HG03066 (cell line): ENCODE measurements around the gene FUT3.
"Not testable (repeated sequence)": the region's sequence is repeated elsewhere in the genome, so short reads cannot be mapped to it uniquely, and the experiment has no call there.

Experiments used
- ATAC-seq: cut with Tn5 transposase; IDR thresholded peaks from one replicate; pipeline ENCODE4 v1.9.1; 2021; ENCODE audit warnings: low read depth; ENCODE audit not compliant: unreplicated experiment

FUT3 gene

DNA sequence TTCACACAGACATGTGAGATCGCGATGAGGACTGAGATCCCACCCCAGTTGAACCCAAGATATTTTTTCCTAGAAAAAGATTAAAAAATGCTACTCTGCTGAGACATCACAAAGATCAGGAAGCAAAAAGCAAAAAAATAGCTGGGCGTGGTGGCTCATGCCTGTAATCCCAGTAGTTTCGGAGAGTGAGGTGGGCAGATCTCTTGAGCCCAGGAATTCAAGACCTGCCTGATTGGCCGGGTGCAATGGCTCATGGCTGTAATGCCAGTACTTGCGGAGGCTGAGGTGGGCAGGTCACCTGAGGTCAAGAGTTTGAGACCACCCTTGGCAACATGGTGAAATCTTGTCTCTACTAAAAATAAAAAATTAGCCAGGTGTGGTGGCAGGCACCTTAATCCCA, 1.1 kb downstream of the FUT3 start:
- no peak for ATAC-seq

DNA sequence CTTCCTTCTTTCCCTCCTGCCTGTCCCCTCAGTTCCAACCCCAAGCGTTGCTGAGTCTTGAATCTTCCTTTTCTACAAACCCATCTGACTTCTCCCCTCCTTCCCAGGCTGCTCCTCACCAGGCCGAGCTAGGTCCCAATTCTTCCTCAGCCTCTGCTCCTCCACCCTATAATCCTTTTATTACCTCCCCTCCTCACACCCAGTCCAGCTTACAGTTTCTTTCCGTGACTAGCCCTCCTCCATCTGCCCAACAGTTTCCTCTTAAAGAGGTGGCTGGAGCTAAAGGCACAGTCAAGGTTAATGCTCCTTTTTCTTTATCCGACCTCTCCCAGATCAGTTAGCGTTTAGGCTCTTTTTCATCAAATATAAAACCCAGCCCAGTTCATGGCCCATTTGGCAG, 2.6 kb downstream of the FUT3 start:
- not testable (repeated sequence) for ATAC-seq

DNA sequence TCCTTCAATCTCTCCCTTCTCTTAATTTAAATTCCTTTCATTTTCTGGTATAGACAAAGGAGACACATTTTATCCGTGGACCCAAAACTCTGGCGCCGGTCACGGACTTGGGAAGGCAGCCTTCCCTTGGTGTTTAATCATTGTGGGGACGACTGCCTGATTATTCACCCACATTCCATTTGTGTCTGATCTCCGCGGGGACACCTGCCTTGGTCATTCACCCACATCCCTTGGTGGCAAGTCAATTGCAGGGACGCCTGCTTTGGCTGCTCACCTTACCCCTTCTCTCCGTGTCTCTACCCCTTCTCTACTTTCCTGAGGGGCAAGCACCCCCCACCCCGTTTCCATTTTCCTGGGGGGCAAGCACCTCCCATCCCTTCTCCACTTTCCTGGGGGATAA, 3.4 kb downstream of the FUT3 start:
- not testable (repeated sequence) for ATAC-seq

DNA sequence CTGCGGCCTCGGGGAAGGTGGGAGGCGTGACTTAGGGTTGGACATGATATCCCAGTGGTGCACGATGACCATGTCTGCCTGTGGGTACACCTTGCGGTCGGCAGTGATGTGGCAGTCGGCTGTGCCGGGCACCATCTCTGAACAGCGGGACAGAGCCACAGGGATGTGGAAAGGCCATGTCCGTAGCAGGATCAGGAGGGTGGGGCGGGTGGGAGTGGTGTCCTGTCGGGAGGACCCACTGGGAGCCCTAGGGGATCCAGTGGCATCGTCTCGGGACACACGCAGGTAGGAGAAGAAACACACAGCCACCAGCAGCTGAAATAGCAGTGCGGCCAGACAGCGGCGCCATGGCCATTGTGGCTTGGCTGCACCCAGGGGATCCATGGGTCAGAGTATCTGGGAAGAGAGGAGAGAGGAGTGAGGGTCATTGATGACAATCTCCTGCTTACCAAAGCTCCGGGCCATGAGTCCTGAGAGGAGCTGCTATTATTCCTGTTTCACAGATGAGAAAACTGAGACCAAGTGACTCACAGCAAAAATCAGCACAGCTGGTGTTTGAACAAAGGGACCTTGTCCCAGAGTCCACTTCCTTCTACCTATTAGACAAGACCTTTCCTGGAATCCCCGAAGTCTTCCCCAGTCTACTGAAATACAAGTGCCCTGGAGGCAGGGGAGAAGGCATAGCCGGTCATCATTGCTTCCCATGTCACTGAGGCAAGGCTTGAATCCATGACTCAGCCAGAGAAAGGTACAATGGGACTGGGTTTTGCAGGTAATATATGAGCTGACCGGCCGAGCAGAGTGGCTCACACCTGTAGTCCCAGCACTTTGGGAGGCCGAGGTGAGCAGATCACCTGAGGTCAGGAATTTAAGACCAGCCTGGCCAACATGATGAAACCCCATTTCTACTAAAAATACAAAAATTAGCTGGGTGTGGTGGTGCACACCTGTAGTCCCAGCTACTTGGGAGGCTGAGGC, 6.5 kb downstream of the FUT3 start:
- no peak for ATAC-seq

DNA sequence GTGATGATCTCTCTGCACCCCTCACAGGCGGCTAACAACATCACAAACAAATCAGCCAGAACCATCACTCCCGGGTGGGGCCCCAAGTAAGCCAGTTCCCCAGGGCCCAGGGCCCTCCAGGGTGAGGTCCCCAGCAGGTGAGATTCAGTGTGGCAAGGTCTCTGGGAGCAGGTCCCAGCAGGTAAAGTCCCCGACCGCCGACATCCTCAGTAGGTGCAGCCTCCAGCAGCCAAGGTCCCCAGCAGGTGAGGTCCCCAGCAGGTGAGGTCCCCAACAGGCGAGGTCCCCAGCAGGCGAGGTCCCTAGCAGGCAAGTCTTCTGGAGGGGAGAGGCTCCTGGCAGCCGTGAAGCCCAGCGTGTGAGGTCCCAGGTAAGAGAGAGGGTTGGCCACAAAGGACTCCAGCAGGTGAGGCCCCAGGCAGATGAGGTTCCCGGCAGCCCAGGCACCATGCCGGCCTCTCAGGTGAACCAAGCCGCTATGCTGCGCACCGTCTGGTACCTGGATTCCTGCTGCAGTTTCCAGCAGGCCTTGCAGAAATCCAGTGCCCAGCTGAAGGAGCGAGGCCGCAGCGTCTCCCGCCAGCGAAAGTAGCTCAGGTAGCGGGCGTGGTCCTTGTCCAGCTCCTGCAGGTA, 7.8 kb downstream of the FUT3 start:
- no peak for ATAC-seq

DNA sequence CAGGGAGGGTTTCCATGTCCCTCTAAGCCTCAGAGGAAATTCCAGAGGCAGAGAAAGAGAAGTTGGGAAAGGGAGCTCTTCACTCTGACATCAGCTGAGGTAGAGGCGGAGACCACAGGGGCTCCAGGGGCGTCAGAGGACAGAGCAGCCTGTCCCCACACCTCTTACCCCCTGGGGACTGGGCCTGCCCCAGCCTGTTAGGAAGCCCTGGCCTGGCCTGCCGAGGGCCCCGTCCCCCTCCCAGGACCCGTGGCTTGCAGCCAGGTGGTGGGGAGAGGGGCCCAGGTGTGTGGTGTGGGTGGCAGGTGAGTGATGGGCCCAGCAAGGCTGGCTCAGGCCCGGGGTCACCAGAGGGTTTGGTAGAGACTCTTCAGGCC, 9.5 kb downstream of the FUT3 start:
- ATAC-seq: not testable (repeated sequence)

DNA sequence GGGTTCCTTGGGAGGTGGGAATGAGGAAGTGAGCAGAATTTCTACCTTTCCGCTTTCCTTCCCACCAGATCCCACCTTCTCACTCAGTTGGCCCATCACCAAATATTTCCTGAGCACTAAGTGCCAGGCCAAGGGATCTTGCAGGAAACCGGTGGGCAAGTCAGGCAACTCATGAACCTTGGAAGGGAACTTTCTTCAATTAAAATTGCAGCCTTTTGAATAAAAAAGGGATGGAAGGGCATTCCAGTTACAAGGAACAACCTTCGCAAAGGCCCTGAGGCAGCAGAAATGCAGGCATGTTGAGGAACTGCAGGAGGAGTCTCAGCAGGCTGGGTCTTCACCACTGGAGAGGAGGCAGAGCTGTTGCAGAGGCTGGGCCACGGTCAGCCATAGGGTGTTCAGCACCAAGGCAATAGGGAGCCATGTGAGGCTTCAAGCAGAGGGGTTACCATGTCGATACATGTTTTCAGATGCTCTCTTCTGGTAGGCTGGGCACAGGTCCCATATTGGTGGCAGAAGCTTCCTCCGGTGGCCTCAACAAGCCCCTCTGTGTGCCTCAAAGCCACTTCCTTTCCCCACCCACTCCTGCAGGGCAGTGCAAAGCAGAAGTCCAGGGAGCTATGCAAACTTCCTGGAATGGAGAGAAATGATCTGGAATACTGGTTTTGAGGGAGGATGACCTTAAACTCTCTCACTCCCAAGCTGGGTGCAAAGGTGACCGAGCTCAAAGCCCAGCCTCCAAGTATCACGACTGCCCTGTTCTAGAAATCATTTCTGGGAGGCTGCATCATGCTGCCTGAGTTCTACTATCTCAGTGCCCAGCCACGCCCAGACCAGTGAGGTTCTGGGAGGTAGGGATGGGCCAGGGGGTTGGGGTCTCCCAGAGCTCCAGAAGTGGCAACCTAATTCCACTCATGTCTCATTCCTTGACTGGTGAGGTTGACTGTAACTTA, 11.9 kb downstream of the FUT3 start, which contains the start of gene FUT6:
FUT6 (minus strand) TSS at position 638 of the 953 bp plus-strand sequence. CDS start 7,135 bp downstream, outside the sequence.
- no peak for ATAC-seq

DNA sequence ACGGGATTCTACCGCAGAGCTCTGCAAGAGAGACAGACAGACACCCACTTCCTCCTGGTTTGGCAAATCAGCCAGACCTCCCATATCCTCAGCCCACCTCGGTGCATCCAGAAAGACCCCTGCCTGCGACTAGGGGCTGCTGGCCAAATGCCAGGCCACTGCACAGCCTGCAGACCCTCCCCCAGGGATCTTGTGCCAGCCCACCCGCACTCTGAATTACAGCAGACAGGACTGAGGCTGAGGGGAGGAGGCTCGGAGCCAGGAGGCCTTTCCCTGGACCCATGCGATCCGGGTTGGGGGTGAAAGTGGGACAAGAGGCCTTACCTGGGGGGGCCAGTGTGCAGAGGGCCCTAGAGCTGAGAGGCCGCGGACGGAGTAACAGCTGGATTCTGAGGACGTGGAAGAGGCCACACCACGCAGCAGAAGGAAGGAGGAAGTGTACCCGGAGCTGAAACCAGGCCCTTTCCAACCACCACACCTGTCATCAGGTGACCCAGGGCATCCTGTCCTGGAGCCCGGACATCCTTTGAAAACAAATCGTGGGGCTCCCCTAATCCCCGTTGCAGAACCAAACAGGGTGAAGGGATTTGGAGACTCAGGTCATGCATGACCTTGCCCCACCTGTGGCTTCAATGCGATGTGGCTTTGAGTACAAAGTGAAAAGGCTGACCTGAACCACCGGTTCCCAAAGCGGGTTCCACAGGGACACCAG, 12.7 kb downstream of the FUT3 start:
- ATAC-seq: no peak

DNA sequence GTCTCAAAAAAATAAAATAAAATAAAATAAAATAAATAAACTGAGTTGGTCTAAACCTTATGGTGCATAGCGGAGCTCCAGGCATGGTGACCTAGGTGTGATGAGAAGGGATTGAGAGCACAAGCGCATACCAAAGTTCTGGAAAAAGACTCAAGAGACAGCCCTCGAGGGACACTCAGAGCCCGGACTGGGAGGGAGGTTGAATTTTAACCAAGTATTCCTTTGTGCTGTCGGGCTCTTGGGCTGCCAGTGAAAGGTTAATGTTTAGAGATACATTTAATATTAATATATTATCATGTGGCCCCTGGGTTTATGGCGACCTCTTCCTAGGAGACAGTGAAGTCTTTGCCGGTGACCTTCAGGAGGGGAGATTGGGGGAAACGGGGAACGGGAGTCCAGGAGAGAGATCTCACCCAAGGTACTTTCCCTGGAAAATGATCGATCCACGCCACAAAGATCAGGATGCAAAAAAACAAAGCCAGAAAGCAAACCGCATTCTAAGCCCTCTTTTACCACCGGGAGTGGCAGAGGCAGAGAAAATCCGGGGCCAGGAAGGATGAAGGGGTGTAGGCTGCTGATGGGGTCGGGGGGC, 13.4 kb downstream of the FUT3 start:
- no peak for ATAC-seq

DNA sequence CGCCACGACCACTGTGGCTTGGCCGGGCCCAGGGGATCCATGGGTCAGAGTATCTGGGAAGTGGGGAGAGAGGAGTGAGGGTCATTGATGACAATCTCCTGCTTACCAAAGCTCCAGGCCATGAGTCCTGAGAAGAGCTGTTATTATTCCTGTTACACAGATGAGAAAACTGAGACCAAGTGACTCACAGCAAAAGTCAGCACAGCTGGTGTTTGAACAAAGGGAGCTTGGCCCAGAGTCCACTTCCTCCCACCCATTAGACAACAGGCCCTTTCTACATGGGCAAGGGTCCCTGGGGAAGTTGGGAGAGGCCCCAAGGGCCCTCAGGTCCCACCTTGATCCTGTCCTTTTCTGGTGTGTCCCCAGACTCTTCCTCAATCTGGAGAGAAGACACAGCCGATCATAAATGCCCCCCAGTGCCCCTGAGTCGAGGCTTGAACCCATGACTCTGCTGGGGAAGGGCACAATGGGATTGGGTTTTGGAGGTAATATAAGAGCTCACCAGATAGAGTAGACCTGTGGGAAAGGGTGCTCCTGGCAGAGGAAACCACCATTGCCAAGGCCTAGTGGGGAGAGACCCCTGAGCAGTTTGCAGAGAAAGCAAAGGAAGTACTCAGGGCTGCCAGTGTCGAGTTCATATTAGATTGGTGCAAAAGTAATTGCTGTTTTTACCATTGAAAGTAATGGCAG, 18.6 kb downstream of the FUT3 start:
- ATAC-seq: no peak

DNA sequence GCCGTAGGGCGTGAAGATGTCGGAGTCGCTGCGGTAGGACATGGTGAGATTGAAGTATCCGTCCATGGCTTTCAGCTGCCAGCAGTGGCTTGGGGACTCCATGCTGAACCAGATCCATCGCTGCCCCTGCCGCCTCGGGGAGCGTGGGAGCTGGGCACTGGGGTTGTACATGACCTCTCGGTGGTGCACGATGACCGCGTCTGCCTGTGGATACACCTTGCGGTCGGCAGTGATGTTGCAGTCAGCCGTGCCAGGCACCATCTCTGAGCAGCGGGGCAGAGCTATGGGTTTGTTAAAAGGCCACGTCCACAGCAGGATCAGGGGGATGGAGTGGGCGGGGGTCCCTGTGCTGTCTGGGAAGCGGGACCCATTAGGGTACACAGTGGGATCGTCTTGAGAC, 19.2 kb downstream of the FUT3 start:
- ATAC-seq: no peak

DNA sequence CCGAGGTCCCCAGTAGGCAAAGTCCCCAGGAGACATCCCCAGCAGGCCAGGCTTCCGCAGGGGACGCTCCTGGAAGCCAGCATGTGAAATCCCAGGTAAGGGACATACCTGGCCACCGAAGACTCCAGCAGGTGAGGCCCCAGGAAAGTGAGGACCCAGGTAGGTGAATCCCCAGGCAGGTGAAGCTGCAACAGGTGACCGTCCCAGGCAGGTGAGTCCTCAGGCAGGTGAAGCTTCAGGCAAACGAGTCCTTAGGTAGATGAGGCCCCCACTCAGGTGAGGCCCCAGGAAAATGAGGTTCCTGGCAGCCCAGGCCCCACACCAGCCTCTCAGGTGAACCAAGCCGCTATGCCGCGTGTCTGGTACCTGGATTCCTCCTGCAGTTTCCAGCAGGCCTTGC, 20.1 kb downstream of the FUT3 start:
- ATAC-seq: no peak

DNA sequence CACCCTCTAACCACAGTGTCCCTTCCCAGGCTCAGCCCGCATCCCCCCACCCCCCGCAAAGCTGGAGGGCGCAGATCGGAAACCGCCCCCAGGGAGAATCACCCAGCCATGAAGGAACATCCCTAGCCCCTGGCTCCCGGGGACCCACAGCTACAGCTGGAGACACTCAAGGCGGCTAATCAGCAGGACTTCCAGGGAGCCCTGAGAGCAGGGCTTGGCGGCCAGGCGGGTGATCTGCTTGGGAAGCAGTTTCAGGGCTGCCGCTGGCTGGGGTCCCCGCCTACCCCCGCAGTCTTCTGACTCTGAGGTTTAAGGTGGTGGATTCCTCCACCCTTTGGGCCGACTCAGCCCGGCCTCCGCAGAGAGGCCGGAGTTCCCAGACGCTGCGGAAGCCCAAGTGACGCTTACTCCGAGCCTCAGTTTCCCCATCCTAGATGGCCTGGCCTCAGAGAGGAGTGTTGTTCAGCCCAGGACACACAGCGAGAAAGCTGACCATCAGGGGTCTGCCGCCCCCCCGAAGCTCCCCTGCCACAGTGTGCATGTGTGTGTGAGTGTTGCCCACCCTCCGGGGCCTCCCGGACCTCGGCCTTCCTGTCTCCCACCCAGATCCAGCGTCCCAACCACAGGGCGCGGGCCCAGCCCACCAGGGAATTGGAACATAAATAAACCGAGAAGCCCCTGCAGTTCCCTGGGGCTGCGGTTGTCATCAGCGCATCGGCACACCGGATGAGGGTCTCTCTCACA, 21.5 kb downstream of the FUT3 start:
- ATAC-seq: no peak

DNA sequence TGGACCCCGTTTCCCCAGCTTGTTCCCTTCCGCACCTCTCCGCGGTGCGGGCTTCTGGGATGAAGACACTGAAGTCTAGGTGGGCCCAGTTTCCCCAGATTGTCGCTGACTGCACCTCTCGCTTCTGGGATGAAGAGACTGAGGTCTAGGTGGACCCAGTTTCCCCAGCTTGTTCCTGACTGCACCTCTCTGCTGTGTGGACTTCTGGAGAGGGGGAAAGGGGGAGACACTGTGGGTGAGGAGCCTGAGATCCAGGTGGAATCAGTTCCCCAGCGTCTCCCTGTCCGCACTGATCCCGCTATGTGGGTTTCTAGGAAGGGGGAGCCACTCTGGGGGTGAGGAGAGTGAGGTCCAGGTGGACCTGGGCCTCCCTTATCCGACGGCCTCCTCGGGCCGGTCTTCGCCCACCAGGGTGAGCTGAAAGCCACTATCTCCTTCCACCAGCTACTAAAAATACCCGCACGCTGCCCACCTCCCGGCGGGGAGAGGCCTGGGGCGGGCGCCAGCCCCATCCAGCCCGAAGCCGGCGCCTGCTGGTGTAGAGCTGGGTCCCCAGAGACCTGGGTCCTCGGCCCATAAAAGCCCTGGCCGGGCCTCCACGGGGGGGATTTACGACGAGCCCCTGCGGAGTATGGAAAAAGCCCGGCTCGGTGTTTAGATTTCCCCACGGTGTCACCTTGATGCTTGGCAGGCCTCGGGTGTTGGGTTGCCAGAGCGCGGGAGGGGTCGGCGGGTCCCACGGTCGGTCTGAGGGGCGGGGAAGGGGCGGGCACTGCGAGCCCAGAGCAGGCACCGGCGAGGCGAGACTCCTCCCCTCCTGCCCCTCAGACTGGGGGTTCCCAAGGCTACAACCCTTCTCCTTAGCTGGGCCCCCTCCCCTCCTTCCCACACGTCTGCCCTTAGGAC, 22.3 kb downstream of the FUT3 start:
- no peak for ATAC-seq

DNA sequence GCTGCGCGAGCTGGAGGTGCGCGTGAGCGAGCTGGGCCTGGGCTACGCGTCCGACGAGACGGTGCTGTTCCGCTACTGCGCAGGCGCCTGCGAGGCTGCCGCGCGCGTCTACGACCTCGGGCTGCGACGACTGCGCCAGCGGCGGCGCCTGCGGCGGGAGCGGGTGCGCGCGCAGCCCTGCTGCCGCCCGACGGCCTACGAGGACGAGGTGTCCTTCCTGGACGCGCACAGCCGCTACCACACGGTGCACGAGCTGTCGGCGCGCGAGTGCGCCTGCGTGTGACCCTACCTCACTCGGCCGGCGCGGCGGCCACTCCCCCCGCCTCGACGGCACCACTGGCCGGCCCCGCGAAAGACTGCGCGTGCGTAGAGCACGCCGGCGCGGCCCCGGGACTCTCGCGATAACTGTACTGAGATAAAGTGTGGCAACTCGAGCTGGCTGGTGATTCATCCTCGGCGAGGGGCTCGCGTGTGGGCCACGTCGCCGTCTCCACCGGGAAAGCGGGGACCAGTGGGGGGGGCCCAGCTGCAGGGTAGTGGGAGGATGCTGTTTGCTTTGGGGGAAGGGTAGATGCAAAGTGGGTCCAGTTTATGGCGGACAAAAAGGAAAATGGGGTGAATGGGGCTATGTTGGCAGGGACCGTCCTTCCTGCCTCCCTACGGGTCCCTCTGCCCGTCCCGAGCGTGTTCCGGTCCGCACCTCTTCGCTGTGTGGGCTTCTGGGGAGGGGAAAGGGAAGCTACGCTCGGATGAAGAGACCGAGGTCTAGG, 23.2 kb downstream of the FUT3 start:
- peak; percentile 55 for ATAC-seq

DNA sequence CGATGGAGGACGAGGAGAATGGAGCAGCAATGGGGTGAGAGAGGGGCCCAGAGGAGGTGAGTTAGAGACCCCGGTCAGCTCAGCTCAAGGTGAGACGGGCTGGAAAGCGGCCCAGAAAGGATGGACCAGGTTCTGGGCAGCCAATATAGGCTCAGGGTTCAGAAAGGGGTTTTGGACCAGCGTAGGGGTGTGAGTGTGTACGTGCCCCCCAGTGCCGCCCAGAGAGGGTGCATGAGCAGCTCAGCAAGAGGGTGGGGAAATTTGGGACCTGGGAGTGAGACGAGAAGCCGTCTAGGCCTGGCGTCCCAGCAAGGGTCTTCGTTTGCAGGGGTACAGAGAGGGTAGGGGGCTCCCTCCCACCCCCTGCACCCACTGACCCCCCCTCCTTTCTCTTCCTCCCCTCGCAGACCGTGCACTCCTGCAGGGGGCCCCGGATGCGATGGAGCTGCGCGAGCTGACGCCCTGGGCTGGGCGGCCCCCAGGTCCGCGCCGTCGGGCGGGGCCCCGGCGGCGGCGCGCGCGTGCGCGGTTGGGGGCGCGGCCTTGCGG, 23.8 kb downstream of the FUT3 start:
- no peak for ATAC-seq
